Measurements from ENCODE around the gene FBXL13. TPM values are rescaled to one million over a fixed set of nuclear protein-coding genes. Genes with fewer than 3 reads are reported as not detected.
"Not testable (repeated sequence)": the region's sequence is repeated elsewhere in the genome, so short reads cannot be mapped to it uniquely, and the experiment has no call there.

FBXL13 gene
- total and polyA plus RNA-seq, 8 donors = 2.2 to 5.7 (median 4.7) TPM

DNA sequence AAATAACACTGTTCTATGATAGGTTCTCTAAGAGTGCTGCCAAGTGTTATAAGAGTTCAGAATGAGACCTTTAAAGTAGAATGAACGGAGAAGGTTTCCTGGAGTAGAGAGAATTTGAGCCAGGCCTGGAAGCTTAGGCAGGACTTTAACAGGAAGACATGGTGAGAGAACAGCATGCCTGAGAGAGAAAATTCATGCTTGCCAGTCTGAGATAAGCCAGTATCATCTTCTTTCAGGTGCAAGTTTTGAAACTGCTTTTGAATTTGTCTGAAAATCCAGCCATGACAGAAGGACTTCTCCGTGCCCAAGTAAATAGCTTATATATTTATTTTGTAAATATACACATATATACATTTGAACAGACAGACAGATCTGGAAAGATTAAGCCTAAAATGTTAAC, 22.4 kb upstream of the FBXL13 start:
- Histone ChIP-seq H3K27me3 (no peaks in the 10 kb centered on the region), H3K27ac (no peak overlapping the region), H3K4me3 (no peak overlapping the region), H3K36me3 (peaks cover 0 to 48% of the 10 kb centered on the region in 2 donors), H3K9me3 (no peaks in the 10 kb centered on the region), H3K4me1 (no peaks in the 10 kb centered on the region)
- DNase-seq (no peak), ATAC-seq (no peak)
- intact Hi-C loops (cut with DNase I) = no loop called here
- TF ChIP-seq, protein P1, sequence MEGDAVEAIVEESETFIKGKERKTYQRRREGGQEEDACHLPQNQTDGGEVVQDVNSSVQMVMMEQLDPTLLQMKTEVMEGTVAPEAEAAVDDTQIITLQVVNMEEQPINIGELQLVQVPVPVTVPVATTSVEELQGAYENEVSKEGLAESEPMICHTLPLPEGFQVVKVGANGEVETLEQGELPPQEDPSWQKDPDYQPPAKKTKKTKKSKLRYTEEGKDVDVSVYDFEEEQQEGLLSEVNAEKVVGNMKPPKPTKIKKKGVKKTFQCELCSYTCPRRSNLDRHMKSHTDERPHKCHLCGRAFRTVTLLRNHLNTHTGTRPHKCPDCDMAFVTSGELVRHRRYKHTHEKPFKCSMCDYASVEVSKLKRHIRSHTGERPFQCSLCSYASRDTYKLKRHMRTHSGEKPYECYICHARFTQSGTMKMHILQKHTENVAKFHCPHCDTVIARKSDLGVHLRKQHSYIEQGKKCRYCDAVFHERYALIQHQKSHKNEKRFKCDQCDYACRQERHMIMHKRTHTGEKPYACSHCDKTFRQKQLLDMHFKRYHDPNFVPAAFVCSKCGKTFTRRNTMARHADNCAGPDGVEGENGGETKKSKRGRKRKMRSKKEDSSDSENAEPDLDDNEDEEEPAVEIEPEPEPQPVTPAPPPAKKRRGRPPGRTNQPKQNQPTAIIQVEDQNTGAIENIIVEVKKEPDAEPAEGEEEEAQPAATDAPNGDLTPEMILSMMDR (IDR thresholded peaks at IDR 0.05) = no peak

DNA sequence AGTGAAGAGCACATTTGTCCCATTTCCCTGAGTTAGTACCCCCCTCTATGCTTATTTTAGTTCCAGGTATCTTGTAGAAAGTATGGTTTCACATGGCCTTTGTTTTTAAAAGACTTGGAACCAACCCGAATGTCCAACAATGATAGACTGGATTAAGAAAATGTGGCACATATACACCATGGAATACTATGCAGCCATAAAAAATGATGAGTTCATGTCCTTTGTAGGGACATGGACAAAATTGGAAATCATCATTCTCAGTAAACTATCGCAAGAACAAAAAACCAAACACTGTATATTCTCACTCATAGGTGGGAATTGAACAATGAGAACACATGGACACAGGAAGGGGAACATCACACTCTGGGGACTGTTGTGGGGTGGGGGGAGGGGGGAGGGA, 21.0 kb upstream of the FBXL13 start:
- H3K27ac ChIP-seq; ATAC-seq; H3K4me3 ChIP-seq; DNase-seq; H3K9me3 ChIP-seq; H3K4me1 ChIP-seq; H3K27me3 ChIP-seq; intact Hi-C loops (cut with DNase I): not testable (repeated sequence)
- H3K36me3 ChIP-seq = peaks cover 0 to 61% of the 10 kb centered on the region in 2 donors

- ATAC-seq = no peak
- peaks cover 0 to 74% of the 10 kb centered on the region in 2 donors for H3K36me3 ChIP-seq
- no peak overlapping the region for H3K4me3 ChIP-seq
- intact Hi-C loops (cut with DNase I) = no loop called here
- no peaks in the 10 kb centered on the region for H3K4me1 ChIP-seq
- no peak for DNase-seq
- no peaks in the 10 kb centered on the region for H3K27me3 ChIP-seq
- H3K27ac ChIP-seq = no peak overlapping the region
- TF ChIP-seq, protein P1 (IDR thresholded peaks at IDR 0.05) = no peak
- H3K9me3 ChIP-seq = no peaks in the 10 kb centered on the region
These were observed 19.5 kb upstream of the FBXL13 start for GRCh38 chr7:103094102-103094501.

DNA sequence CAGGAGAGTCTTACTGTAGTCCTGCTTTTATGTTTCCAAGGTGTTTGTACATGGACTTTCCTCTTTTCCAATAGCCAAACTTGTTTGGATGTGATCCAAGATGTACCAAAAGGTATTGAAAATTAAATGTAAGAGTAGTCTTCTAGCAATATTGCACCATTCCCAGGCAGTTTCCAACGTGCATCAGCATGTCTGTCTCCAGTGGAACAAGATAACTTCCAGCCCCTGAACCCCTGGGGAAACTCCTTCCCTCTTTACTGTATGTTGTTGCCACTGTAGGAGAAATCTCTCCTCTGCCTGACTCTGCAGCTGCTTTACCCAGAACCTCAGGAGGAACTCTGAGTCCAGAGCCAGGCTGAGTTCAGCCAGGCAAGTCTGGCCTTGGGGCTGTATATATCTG, 18.8 kb upstream of the FBXL13 start:
- H3K27ac ChIP-seq = no peak overlapping the region
- no peaks in the 10 kb centered on the region for H3K9me3 ChIP-seq
- DNase-seq = no peak
- intact Hi-C loops (cut with DNase I) = no loop called here
- no peak for ATAC-seq
- H3K27me3 ChIP-seq = no peaks in the 10 kb centered on the region
- no peaks in the 10 kb centered on the region for H3K4me1 ChIP-seq
- H3K36me3 ChIP-seq = peaks cover 0 to 79% of the 10 kb centered on the region in 2 donors
- TF ChIP-seq, protein P1 (IDR thresholded peaks at IDR 0.05) = no peak
- no peak overlapping the region for H3K4me3 ChIP-seq

- H3K9me3 ChIP-seq; H3K4me3 ChIP-seq; H3K4me1 ChIP-seq; ATAC-seq; H3K27ac ChIP-seq; intact Hi-C loops (cut with DNase I); H3K27me3 ChIP-seq; DNase-seq: not testable (repeated sequence)
- H3K36me3 ChIP-seq = peaks cover 0 to 75% of the 10 kb centered on the region in 2 donors
These were observed 17.7 kb upstream of the FBXL13 start for GRCh38 chr7:103092321-103092720.

- Histone ChIP-seq H3K36me3 (peaks cover 0 to 39% of the 10 kb centered on the region in 2 donors), H3K9me3 (no peaks in the 10 kb centered on the region), H3K4me3 (no peak overlapping the region), H3K27ac (no peak overlapping the region), H3K4me1 (peaks cover 0 to 6% of the 10 kb centered on the region in 2 donors), H3K27me3 (no peaks in the 10 kb centered on the region)
- ATAC-seq (no peak), DNase-seq (no peak)
- intact Hi-C loops (cut with DNase I) = no loop called here
- TF ChIP-seq, protein P1 (IDR thresholded peaks at IDR 0.05) = no peak
These were observed 8.6 kb upstream of the FBXL13 start for GRCh38 chr7:103083210-103083609.
